D721Med (cell line): ENCODE measurements around the gene MALRD1.

Experiments
- DNase-seq: peaks from one replicate; pipeline ENCODE4 v3.0.0; 2011; ENCODE audit warnings: low spot score; ENCODE audit not compliant: insufficient read length
- FAIRE-seq: peaks from 2 replicates; lab custom pipeline; 2011; peaks lifted over from hg19 to GRCh38; lab: Jason Lieb, UNC
- CTCF ChIP-seq: IDR thresholded peaks from 2 replicates; pipeline ENCODE4 v1.5.1; 2012; ENCODE audit warnings: mild to moderate bottlenecking, control low read depth; ENCODE audit not compliant: insufficient read depth; ENCODE audit errors: missing control alignments

MALRD1 gene

GRCh38 chr10:19048489-19048888 lies at the start of gene MALRD1:
Gene MALRD1, plus strand, starts transcription at chr10:19048801. Its CDS starts 138 bp downstream, at chr10:19048939.
- DNase-seq (no peak), FAIRE-seq (no peak)
- TF ChIP-seq CTCF: no peak

GRCh38 chr10:19003341-19003740 lies 45.3 kb upstream of the MALRD1 start:
- TF ChIP-seq CTCF: no peak
- FAIRE-seq (no peak), DNase-seq (no peak)

- FAIRE-seq (no peak), DNase-seq (no peak)
- TF ChIP-seq CTCF: no peak
Measured at GRCh38 chr10:19012111-19012510, 36.5 kb upstream of the MALRD1 start.

- DNase-seq (no peak), FAIRE-seq (no peak)
- no peak for TF ChIP-seq CTCF
Measured at GRCh38 chr10:19014034-19014433, 34.6 kb upstream of the MALRD1 start.

- no peak for TF ChIP-seq CTCF
- FAIRE-seq: no peak
Measured at GRCh38 chr10:19014498-19014897, 34.1 kb upstream of the MALRD1 start.

GRCh38 chr10:19017116-19017890 lies 31.3 kb upstream of the MALRD1 start:
- no peak for TF ChIP-seq CTCF
- FAIRE-seq (no peak), DNase-seq (no peak)

More at GRCh38 chr10:19014498-19014897, 34.1 kb upstream of the MALRD1 start:
- no peak for DNase-seq

GRCh38 chr10:19021162-19021561 lies 27.4 kb upstream of the MALRD1 start:
- FAIRE-seq: no peak
- TF ChIP-seq CTCF: no peak
- no peak for DNase-seq
